Measurements from ENCODE around the gene ACVR2A. TPM values are rescaled to one million over a fixed set of nuclear protein-coding genes. Genes with fewer than 3 reads are reported as not detected.

The ACVR2A gene
- polyA plus RNA-seq, 1 donor from 2014 or later, result 139 TPM

DNA sequence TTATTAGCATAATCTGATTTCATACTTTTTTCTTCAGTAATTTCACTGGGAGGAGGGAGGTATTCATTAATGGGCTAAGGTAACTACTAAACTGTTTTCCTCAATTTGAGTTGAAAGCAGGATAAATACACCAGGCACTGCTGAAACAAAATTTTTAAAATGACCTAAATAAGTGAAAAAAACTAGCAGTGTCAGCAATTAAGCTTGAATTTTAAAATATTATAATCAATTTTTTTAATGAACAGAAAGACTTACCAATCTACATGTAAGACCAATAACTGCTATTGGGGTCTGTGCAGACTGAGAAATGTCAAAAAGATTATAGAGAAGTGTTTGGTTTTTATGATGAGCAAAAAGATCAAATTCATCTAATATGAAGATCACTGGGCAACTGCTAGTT, 107.3 kb downstream of the ACVR2A start:
- no peak overlapping the region for H3K9ac ChIP-seq (ENCODE audit: low read length)
- no peaks in the 10 kb centered on the region for H3K9me2 ChIP-seq (ENCODE audit: insufficient read depth, low read length)
- H3K27ac ChIP-seq (ENCODE audit: low read length), result no peak overlapping the region
- no peaks in the 10 kb centered on the region for H3K9me3 ChIP-seq (ENCODE audit: low read length)
- no peaks in the 10 kb centered on the region for H3K27me3 ChIP-seq (ENCODE audit: insufficient read depth, low read depth, low read length)
- H3K79me2 ChIP-seq (replicated peaks; ENCODE audit: insufficient read depth, low read length), result no peaks in the 10 kb centered on the region
- H3F3A ChIP-seq (ENCODE audit: insufficient read depth, low read length, poor library complexity, severe bottlenecking), result no peaks in the 10 kb centered on the region
- H3K4me3 ChIP-seq (ENCODE audit: low read length), result no peak overlapping the region
- TF ChIP-seq POLR2AphosphoS5 (IDR thresholded peaks at IDR 0.05), result no peak
- no peak for TF ChIP-seq RAD21 (conservative IDR thresholded peaks at IDR 0.05)
- TF ChIP-seq EZH2 (IDR thresholded peaks at IDR 0.05; ENCODE audit: borderline replicate concordance, insufficient read depth, low read length, poor library complexity, severe bottlenecking), result no peak
- TF ChIP-seq, protein P1, sequence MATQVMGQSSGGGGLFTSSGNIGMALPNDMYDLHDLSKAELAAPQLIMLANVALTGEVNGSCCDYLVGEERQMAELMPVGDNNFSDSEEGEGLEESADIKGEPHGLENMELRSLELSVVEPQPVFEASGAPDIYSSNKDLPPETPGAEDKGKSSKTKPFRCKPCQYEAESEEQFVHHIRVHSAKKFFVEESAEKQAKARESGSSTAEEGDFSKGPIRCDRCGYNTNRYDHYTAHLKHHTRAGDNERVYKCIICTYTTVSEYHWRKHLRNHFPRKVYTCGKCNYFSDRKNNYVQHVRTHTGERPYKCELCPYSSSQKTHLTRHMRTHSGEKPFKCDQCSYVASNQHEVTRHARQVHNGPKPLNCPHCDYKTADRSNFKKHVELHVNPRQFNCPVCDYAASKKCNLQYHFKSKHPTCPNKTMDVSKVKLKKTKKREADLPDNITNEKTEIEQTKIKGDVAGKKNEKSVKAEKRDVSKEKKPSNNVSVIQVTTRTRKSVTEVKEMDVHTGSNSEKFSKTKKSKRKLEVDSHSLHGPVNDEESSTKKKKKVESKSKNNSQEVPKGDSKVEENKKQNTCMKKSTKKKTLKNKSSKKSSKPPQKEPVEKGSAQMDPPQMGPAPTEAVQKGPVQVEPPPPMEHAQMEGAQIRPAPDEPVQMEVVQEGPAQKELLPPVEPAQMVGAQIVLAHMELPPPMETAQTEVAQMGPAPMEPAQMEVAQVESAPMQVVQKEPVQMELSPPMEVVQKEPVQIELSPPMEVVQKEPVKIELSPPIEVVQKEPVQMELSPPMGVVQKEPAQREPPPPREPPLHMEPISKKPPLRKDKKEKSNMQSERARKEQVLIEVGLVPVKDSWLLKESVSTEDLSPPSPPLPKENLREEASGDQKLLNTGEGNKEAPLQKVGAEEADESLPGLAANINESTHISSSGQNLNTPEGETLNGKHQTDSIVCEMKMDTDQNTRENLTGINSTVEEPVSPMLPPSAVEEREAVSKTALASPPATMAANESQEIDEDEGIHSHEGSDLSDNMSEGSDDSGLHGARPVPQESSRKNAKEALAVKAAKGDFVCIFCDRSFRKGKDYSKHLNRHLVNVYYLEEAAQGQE (IDR thresholded peaks at IDR 0.05; ENCODE audit: borderline replicate concordance), result no peak
- TF ChIP-seq, protein P2, sequence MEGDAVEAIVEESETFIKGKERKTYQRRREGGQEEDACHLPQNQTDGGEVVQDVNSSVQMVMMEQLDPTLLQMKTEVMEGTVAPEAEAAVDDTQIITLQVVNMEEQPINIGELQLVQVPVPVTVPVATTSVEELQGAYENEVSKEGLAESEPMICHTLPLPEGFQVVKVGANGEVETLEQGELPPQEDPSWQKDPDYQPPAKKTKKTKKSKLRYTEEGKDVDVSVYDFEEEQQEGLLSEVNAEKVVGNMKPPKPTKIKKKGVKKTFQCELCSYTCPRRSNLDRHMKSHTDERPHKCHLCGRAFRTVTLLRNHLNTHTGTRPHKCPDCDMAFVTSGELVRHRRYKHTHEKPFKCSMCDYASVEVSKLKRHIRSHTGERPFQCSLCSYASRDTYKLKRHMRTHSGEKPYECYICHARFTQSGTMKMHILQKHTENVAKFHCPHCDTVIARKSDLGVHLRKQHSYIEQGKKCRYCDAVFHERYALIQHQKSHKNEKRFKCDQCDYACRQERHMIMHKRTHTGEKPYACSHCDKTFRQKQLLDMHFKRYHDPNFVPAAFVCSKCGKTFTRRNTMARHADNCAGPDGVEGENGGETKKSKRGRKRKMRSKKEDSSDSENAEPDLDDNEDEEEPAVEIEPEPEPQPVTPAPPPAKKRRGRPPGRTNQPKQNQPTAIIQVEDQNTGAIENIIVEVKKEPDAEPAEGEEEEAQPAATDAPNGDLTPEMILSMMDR (IDR thresholded peaks at IDR 0.05; ENCODE audit: poor library complexity, severe bottlenecking), result no peak
- no peak for TF ChIP-seq SMC3 (conservative IDR thresholded peaks at IDR 0.05; ENCODE audit: poor library complexity)
- TF ChIP-seq TAF1 (IDR thresholded peaks at IDR 0.05; ENCODE audit: low read depth), result no peak
- TF ChIP-seq EP300 (conservative IDR thresholded peaks at IDR 0.05; ENCODE audit: poor library complexity, severe bottlenecking), result no peak
- no peak for TF ChIP-seq MXI1 (conservative IDR thresholded peaks at IDR 0.05; ENCODE audit: poor library complexity, severe bottlenecking)
- H3K36me3 ChIP-seq (ENCODE audit: insufficient read depth, low read length), result peaks cover 4% of the 10 kb centered on the region
- H2AFZ ChIP-seq (ENCODE audit: low read depth, low read length), result no peak overlapping the region
- H4K20me1 ChIP-seq (ENCODE audit: insufficient read depth), result no peaks in the 10 kb centered on the region
- H3K4me2 ChIP-seq (ENCODE audit: low read length), result no peak overlapping the region

DNA sequence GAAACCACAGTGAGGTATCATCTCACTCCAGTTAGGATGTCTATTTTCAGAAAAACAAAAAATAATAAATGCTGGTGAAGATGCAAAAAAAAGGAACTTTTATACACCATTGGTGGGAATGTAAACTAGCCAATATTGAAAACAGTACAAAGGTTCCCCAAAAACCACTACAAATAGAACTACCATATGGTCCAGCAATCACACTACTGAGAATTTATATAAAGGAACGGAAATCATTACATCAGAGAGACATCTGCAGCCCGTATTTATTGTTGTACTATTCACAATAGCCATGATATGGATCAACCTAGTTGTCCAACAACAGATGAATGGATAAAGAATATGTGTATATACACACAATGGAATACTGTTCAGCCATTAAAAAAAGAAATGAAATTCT, 123.7 kb downstream of the ACVR2A start:
- H3F3A ChIP-seq (ENCODE audit: insufficient read depth, low read length, poor library complexity, severe bottlenecking), result no peaks in the 10 kb centered on the region
- H3K27me3 ChIP-seq (ENCODE audit: insufficient read depth, low read depth, low read length), result no peaks in the 10 kb centered on the region
- no peak overlapping the region for H3K4me2 ChIP-seq (ENCODE audit: low read length)
- peaks cover 29% of the 10 kb centered on the region for H3K36me3 ChIP-seq (ENCODE audit: insufficient read depth, low read length)
- H3K79me2 ChIP-seq (replicated peaks; ENCODE audit: insufficient read depth, low read length), result no peaks in the 10 kb centered on the region
- no peak overlapping the region for H2AFZ ChIP-seq (ENCODE audit: low read depth, low read length)
- H3K4me3 ChIP-seq (ENCODE audit: low read length), result no peak overlapping the region
- TF ChIP-seq, protein P1 (IDR thresholded peaks at IDR 0.05; ENCODE audit: borderline replicate concordance), result no peak
- no peak for TF ChIP-seq MXI1 (conservative IDR thresholded peaks at IDR 0.05; ENCODE audit: poor library complexity, severe bottlenecking)
- TF ChIP-seq POLR2AphosphoS5 (IDR thresholded peaks at IDR 0.05), result no peak
- no peak for TF ChIP-seq RAD21 (conservative IDR thresholded peaks at IDR 0.05)
- TF ChIP-seq EZH2 (IDR thresholded peaks at IDR 0.05; ENCODE audit: borderline replicate concordance, insufficient read depth, low read length, poor library complexity, severe bottlenecking), result no peak
- TF ChIP-seq TAF1 (IDR thresholded peaks at IDR 0.05; ENCODE audit: low read depth), result no peak
- TF ChIP-seq, protein P2 (IDR thresholded peaks at IDR 0.05; ENCODE audit: poor library complexity, severe bottlenecking), result no peak
- no peak for TF ChIP-seq SMC3 (conservative IDR thresholded peaks at IDR 0.05; ENCODE audit: poor library complexity)
- no peak for TF ChIP-seq EP300 (conservative IDR thresholded peaks at IDR 0.05; ENCODE audit: poor library complexity, severe bottlenecking)
- H3K9me3 ChIP-seq (ENCODE audit: low read length), result peaks cover 11% of the 10 kb centered on the region
- H3K9ac ChIP-seq (ENCODE audit: low read length), result no peak overlapping the region
- no peak overlapping the region for H3K27ac ChIP-seq (ENCODE audit: low read length)
- no peaks in the 10 kb centered on the region for H4K20me1 ChIP-seq (ENCODE audit: insufficient read depth)
- H3K9me2 ChIP-seq (ENCODE audit: insufficient read depth, low read length), result no peaks in the 10 kb centered on the region
